Stimulated activated CD8-positive, alpha-beta memory T cell treated with anti-CD3 and anti-CD28 coated beads, Interleukin-12 subunit alpha, Interleukin-12 subunit beta, amount 100 ng/mL, for 1 hour (primary cell): ENCODE measurements around the gene ALKBH2.

ENCODE experiments used
- DNase-seq: peaks from one replicate; pipeline ENCODE4 v3.0.0-alpha.2; 2020; ENCODE audit warnings: low read depth

The ALKBH2 gene

DNA sequence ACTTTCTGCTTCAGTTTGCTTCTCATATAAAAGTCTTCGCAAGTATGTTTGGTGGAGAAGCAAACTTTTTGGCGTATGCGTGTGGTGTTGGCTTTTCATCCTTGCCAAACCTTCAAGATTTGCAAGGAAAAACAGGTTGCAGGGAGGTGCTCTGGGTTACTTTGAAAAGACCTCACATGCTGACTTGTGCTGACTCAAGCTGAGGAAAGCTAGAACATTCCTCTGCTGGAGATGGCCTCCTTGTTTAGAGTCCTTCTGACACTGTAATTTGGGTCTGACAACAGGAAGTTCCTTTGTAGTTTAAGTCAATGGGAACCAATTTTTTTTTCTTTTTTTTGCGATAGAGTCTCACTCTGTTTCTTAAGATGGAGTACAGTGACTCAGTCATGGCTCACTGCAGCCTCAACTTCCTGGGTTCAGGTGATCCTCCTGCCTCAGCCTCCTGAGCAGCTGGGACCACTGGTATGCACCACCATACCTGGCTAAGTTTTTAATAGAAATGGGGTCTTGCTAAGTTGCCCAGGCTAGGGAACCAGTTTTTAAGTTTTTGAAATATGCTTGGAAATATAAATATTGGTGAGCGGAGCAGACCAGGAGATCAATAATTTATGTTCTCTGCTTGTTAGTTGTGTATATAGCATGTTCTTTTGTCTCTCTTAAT, 20.5 kb upstream of the ALKBH2 start:
- DNase-seq, result no peak

DNA sequence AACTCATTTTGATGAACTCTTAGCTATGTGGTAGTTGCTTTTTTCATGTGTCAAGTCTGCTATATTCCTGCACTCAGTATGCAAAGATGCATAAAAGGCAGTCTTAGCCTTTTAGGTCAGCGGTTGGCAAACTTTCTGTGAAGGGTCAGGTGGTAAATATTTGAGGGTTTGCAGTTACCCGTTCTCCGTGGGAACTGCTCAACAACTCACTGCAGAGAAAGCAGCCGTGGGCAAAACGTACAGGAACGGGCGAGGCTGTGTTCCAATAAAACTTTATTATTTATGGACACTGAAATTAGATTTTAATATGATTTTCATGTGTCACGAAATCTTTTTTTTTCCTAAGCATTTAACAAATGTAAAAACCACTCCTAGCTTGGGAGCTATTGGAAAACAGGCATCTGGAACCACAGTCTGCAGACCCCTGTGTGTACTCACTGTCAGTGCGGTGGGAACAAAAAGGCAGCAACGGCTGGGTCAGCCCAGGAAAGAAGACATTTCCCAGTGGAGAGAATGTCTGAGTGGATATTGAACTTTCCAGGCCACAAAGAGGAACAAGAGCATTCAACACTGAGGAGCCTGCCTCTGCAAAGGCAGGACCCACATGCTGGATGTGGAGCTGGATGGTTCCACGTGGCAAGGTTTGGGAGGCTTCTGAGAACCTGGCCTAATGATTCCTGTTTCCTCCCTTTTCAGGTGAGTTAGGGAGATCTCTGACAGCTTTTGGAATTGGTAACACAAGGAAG, 19.6 kb upstream of the ALKBH2 start:
- DNase-seq, result no peak

DNA sequence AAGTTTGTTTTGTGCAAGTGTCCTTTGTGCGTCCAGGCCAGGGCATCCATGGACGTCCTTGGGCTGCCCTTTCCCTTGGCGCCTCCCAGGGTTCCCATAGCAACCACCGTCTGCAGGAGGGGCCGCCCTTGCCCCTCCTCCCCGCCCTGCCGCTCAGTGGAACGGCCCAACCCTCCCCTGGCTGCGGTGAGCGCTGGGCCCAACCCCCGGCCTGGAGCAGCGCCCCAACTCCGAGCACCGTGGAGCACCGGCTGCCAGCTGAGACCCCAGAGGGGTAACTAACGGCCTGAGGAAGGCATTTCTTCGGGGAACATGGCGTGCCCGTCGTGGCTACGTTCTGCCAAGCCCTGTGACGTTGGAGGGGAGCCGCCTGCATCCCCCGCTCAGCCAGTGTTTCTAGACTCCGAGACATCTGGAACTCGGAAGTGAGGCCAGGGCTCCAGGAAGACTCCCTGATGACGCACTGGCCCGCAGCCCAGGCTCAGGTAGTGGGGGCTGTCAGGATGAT, 17.8 kb upstream of the ALKBH2 start:
- peak; percentile 15 for DNase-seq

DNA sequence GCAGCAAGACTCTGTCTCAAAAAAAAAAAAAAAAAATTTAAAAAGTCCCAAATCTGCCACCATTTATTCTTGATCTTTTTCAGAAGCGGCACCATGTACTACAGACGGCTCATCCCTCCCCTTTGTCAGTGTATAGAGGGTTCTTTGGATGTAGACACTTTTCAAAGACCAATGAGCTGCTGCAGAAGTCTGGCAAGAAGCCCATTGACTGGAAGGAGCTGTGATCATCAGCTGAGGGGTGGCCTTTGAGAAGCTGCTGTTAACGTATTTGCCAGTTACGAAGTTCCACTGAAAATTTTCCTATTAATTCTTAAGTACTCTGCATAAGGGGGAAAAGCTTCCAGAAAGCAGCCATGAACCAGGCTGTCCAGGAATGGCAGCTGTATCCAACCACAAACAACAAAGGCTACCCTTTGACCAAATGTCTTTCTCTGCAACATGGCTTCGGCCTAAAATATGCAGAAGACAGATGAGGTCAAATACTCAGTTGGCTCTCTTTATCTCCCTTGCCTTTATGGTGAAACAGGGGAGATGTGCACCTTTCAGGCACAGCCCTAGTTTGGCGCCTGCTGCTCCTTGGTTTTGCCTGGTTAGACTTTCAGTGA, 16.6 kb upstream of the ALKBH2 start:
- DNase-seq, result no peak

DNA sequence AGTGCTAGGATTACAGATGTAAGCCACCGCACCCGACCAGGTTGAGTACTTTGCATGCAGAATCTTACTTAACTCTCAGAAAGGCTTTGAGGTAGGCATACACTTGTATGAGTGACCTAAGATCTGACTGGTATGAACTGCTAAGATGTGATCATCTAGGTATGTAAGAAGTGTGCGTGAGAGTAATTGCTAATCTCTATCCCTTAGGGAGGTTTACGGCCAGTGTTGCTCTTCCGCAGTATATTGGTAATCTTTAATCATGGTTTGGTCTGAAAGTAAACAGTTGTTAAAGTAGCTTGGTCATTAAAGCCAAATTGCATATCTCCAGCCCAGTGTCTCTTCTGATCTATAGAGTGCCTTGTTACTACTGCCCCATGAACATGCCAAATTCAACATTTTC, 11.9 kb upstream of the ALKBH2 start:
- no peak for DNase-seq

DNA sequence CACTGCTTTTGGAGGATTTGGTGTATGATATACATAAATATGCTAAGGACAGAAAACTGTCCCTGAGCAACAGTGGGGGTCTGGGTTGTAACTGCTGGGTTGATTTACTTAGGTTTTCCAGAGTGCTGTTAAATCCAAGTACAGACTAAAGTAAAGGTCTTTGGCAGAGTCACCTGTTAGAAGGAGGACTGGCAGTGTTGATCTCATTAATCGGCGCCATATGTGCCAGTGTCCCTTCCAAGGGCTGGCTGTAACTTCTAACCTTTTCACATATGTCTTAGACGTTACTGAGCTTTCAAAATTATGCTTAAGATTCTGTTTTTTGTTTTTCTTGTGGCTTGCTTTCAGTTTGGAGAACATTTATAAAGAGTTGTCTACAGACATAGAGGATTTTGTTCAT, 9.2 kb upstream of the ALKBH2 start:
- DNase-seq, result no peak

DNA sequence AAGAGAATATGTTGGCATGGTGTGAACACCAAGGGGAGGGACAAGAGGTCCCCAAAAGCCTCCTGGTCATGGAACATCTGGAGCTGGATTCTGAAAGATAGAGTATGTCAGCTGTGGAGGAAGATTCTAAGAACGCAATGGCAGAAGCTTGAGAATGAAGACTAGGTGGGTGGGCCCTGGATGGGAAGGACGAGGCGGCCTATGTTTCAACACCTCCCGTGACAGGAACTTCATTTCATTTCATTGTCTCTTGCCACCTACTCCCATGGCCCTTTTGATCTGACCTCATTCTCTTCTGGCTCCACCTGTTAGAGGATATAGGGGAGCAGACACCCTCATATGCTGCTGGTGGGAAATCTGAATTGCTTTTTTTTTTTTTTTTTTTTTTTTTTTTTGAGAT, 7.5 kb upstream of the ALKBH2 start:
- no peak for DNase-seq

DNA sequence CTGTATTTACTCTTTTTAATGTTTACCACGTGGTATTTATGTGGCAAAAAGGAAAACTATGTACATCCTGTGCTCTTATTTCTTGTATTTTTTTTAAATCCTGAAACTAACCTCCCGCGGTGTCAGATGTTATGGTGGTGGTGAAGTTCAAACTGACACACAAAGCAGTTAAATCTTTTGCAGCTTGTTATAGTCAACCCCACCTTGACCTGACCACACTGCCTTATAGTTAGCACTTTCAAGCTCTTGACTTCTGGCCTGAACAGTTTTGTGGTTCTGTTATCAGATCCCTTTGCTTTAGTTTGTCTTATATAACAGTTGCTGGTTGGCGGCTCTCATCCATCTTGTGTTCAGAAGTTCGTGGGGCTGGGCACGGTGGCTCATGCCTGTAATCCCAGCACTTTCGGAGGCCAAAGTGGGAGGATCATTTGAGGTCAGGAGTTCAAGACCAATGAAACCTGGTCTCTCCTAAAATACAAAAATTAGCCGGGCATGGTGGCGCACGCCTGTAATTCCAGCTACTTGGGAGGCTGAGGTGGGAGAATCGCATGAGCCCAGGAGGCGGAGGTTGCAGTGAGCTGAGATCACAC, 6.3 kb upstream of the ALKBH2 start:
- DNase-seq, result no peak

DNA sequence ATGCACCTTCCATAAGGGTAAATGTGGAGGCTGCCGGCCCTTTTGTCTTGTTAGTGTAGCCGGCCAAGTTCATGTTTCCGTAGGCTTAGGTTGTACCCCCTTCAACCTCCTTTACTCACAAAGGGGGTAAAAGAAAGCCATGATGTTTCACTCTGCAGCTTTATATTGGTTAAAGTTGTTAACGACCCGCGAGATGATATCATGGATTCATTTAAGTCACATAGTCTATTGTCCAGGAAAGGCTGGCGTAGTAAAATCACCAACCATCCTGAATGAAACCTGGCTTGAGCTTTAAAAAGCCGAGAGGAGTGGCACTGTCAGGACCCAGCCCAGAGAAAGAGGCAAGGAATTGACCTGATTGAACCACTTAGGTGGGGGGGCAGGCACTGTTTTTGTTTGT, 5.4 kb upstream of the ALKBH2 start:
- no peak for DNase-seq

DNA sequence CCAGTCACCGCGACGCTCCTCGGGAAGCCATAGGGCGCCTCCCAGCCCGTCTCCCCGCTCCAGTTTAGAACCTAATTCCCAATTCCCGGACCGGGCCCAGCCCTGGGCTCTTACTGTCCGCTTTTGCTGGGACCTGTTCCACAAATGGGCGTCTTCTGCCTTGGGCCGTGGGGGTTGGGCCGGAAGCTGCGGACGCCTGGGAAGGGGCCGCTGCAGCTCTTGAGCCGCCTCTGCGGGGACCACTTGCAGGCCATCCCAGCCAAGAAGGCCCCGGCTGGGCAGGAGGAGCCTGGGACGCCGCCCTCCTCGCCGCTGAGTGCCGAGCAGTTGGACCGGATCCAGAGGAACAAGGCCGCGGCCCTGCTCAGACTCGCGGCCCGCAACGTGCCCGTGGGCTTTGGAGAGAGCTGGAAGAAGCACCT, 4.9 kb upstream of the ALKBH2 start:
- DNase-seq, result no peak

DNA sequence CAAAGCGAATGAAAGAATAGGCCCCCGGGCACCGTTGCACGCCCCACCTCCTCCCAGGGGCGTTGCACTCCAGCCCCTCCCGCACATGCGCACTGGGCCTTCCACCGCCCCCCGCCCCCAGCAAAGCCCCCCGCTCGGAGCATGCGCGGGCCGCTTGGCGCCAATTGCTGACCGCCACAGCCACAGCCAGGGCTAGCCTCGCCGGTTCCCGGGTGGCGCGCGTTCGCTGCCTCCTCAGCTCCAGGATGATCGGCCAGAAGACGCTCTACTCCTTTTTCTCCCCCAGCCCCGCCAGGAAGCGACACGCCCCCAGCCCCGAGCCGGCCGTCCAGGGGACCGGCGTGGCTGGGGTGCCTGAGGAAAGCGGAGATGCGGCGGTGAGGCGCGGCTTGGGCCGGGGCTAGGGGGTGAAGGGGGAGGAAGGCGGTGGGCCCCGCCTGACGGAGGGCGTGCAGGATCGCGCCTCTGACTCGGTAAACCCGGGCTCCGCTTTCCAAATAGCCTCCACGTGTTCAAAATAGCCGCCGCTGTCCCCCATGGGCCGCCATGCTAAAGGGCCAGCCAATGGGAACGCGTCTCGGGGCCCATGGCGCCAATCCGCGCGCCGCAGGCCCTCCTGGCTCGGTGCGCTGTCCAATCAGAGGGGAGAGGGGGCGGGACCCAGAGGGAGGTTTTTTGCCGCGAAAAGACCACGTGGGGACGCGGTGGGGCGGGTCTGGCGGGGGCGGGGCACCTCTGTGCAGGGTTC, 4.3 kb upstream of the ALKBH2 start, which contains the start of gene UNG:
Gene UNG (plus strand): TSS at position 163 of the 748 bp plus-strand sequence. CDS start 83 bp downstream, at position 246.
- DNase-seq, result peak; percentile 97

DNA sequence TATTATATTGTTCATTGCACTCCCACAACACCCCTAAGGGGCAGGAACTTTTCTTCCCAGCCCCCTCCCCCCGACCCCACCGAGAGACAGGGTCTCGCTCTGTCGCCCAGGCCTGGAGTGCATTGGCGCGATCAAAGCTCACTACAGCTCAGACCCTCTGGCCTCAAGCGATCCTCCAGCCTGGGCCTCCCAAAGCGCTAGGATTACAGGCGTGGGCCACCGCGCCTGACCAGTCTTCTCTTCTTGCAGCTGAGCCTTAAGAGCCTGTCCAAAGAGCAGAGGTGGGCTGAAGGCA, 3.8 kb upstream of the ALKBH2 start:
- no peak for DNase-seq

DNA sequence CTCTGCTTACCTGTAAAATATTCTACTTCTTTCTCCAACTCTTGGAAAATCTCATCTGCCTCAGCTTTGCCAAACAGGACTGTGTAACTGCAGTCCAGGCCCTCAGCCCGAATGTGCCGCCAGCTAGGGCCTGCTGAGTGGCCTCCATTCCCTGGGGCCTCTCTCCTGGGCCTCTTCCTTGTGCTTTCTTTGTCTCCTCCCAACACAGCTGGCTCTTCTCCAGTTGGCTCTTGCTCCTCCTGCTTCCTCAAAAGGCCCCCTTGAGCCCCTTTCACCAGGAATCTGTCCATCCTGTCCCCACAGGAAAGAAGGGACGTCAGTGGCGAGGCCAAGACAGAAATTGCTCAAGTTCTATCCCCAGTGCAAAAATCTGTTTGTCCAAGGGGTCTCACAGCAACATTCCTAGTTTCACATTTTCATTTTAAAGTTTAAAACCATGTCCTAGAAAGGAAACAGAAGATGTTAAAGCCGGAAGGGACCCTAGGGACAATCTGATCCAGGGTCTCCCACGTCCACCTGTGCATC, 713 bp downstream of the ALKBH2 start:
- DNase-seq, result no peak

DNA sequence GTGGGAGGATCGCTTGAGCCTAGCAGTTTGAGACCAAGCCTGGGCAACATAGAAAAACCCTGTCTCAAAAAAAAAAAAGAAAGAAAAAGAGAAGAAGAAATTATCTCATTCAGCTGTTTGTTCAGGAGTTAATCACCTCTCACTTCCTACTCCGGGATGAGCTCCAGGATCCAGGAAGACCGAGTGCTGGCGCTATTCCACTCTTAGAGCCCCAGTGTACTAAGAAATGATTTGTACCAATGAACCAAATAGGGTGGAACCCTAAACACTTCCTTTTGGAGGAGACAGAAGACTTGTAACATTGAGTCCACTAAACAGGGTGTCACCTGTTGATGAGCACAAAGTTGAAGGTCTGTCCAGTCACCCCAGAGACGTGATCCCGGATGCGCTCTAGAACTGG, 3.6 kb downstream of the ALKBH2 start:
- DNase-seq, result no peak

DNA sequence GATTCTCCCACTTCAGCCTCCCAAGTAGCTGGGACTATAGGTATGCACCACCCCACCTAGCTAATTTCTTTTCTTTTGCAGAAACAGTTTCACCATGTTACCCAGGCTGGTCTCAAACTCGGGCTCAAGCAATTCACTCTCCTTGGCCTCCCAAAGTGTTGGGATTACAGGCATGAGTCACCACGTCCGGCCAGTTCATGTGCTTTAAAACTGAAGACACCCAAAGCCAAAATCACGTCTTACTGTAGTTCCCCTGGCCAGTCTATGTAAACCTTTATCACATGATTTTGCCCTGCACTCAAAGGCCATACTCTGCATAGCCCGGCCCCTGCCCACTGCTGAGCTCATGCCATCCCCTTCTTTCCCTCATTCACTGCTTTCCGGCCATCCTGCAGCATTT, 4.5 kb downstream of the ALKBH2 start:
- no peak for DNase-seq

DNA sequence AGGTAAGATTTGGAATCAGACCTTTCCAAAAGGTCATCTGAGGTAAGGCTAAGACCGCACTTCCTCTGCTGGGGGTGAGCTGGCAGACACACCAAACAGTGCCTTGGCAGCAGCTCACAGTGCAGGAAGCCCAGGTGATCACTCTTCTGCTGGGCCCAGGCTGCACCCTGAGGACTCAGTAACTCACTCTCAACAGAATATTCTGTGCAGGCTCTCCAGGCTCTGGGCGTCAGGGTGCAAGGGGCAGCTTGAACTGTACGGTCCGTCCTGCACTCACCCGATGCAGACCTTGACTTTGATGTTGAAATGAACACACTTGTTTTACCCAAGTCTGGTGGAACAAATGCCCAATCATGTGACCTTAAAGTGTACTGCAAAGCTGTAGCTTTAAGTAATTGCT, 6.0 kb downstream of the ALKBH2 start:
- no peak for DNase-seq

DNA sequence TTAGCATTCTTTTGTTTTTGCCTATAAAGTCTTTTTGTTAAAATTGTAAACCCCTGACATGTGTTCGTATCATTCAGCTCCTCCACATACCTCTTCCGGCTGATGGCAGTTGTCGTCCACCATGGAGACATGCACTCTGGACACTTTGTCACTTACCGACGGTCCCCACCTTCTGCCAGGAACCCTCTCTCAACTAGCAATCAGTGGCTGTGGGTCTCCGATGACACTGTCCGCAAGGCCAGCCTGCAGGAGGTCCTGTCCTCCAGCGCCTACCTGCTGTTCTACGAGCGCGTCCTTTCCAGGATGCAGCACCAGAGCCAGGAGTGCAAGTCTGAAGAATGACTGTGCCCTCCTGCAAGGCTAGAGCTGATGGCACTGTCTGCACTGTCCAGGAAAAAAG, 7.7 kb downstream of the ALKBH2 start:
- DNase-seq, result no peak

DNA sequence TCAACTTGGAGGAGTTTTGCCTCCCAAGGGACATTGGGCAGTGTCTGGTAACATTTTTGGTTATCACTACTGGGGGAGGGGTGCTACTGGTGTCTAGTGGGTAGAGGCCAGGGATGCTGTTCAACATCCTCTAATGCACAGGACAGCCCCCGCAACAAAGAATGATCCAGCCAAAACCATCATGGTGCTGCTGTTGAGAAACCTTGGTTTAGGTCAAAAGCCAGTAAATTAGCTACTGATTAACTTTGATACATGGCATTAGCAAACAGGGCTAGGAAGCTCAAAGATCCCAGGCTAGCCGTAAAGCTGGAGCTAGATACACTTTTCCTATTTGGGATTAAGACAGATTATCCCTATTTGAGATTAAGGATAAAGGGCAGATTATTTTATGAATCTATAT, 8.8 kb downstream of the ALKBH2 start:
- DNase-seq, result no peak

DNA sequence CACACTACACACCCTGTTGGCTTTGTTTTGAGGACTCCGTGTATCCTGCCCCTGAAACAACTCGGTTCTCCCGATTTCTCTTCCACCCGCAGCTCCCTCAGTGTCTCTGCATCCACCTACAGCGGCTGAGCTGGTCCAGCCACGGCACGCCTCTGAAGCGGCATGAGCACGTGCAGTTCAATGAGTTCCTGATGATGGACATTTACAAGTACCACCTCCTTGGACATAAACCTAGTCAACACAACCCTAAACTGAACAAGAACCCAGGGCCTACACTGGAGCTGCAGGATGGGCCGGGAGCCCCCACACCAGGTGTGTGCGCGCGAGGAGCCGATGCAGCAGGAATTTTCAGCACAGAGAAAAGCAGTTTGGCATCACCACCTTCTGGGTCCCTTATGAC, 10.5 kb downstream of the ALKBH2 start:
- DNase-seq, result no peak

DNA sequence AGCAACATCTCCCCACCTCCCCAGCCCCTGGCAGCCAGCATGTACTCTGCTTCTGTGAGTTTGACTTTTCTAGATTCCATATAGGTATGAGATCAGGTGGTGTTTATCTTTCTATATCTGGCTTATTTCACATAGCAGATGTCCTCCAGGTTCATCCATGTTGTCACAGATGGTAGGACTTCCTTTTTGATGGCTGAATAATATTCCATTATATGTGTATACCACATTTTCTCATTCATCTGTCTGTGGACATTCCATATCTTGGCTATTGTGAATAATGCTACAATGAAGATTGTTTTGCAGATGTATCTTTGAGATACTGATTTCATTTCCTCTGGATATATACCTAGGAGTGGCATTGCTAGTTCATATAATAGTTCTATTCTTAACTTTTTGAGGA, 18.4 kb downstream of the ALKBH2 start:
- no peak for DNase-seq

DNA sequence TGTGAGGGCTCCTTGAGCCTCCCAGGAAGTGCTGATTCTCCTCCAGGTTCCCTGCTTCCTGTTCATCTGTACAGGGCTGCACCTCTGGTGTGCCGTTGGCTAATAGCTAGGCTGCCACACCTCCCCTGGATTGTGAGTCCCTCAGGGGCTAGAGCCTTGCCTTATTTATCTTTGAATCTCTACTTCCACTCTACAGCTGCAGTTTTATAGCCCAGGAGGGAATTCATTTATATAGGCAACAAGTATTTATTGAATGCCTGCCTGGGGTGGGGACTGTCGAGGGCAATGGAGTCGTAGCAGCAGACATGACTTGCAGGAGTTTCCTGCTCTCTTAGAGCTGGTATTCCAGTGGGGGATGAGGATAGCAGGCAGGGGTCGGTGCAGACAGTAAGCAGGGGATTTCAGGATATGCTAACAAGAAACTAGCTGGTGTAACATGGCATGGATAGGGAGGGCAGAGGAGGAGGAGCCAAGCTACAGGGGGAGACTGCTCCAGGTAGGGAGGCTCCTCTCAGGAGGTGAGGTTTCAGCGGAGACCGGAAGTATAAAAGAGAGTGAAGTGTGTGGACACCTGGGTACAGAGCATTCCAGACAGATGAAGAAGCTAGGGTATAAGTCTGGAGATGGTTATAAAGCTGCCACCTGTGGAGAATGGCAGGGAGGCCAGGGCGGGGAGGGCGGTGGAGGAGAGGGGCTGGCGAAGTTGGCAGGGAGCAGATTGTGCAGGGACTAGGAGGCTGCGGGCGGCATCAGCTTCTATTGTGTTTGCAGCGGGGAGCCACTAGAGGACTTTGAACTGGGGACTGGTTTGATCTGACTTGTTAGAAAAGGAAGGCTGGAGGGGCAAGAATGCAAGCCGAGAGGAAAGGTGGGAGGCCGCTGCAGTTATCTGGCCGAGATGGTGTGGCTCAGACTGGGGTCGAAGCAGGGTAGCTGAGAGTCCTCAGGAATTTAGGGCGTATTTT, 23.7 kb downstream of the ALKBH2 start:
- no peak for DNase-seq
